Endothelial cell of umbilical vein (primary cell): Measurements from ENCODE around the gene WDTC1. TPM values are rescaled to one million over a fixed set of nuclear protein-coding genes. Genes with fewer than 3 reads are reported as not detected.

Experiments
- BruUV-seq: library from RNA; stranded (reverse); fragments of 400-500 nt; replicated peaks from 2 replicates; lab custom pipeline; 2021; lab: Mats Ljungman, UMichigan
- CTCF ChIA-PET: fragments of 300-600, 350-600 bp; sonication (Branson Sonifier 250); formaldehyde crosslinking; loops from one replicate; lab custom pipeline; 2021; ENCODE audit warnings: antibody characterized with exemption, inconsistent platforms; lab: Charles Lee
- POLR2A ChIA-PET: fragments of 300-600, 350-600 bp; sonication (Branson Sonifier 250); formaldehyde crosslinking; loops from one replicate; lab custom pipeline; 2021; ENCODE audit warnings: antibody characterized with exemption, inconsistent platforms; lab: Charles Lee
- DNase-seq: peaks from one replicate; pipeline ENCODE4 v3.0.0-alpha.2; 2011; ENCODE audit warnings: low read depth, low spot score
- FAIRE-seq: peaks from 2 replicates; lab custom pipeline; 2011; peaks lifted over from hg19 to GRCh38; lab: Jason Lieb, UNC
- H2AFZ ChIP-seq: 2 replicates; pipeline ENCODE4 v1.6.0; 2012; ENCODE audit warnings: low read depth, low read length, control low read depth, inconsistent platforms
- H3K27ac ChIP-seq: 2 replicates; pipeline ENCODE4 v1.5.1; 2011; ENCODE audit warnings: low read depth, mild to moderate bottlenecking, control low read depth, low read length, moderate library complexity; ENCODE audit not compliant: insufficient read depth
- H3K27me3 ChIP-seq, 2 experiments: 2 replicates each; pipeline versions ENCODE4 v1.6.0 to v1.6.1; 2011; ENCODE audit warnings: low read length in 2 of 2, mixed read lengths in 1 of 2; ENCODE audit not compliant: control insufficient read depth in 2 of 2, insufficient read depth in 2 of 2
- H3K36me3 ChIP-seq, 2 experiments: 2 replicates in 1 of 2; 3 replicates in 1 of 2; pipeline ENCODE4 v1.5.1; 2011; ENCODE audit warnings: low read length in 2 of 2, mild to moderate bottlenecking in 1 of 2, moderate library complexity in 1 of 2; ENCODE audit not compliant: control insufficient read depth in 2 of 2, insufficient read depth in 2 of 2; ENCODE audit errors: extremely low read depth in 1 of 2
- H3K4me1 ChIP-seq: 3 replicates; pipeline ENCODE4 v1.5.1; 2011; ENCODE audit warnings: mild to moderate bottlenecking, low read length; ENCODE audit not compliant: control insufficient read depth, insufficient read depth; ENCODE audit errors: extremely low read depth
- H3K4me2 ChIP-seq: 2 replicates; pipeline ENCODE4 v1.6.1; 2011; ENCODE audit warnings: low read length, control low read depth, mixed read lengths; ENCODE audit not compliant: insufficient read depth
- H3K4me3 ChIP-seq, 3 experiments: fragments of 200-600 bp in 1 of 3; sonication (generic), shearing (Covaris generic) in 1 of 3; replicated peaks in 1 of 3; 2 replicates each; pipeline ENCODE4 v1.5.1; 2011 to 2016; ENCODE audit warnings: control low read depth in 3 of 3, low read length in 3 of 3, mild to moderate bottlenecking in 2 of 3, inconsistent platforms in 1 of 3, low read depth in 1 of 3, moderate library complexity in 1 of 3; ENCODE audit not compliant: insufficient read depth in 1 of 3
- H3K79me2 ChIP-seq: 2 replicates; pipeline ENCODE4 v1.6.0; 2012; ENCODE audit warnings: low read length, inconsistent platforms; ENCODE audit not compliant: control insufficient read depth, insufficient read depth
- H3K9ac ChIP-seq: replicated peaks from 2 replicates; pipeline ENCODE3; 2011; ENCODE audit warnings: low read length, control low read depth; ENCODE audit not compliant: insufficient read depth; ENCODE audit errors: extremely low read depth
- H3K9me1 ChIP-seq: replicated peaks from 3 replicates; pipeline ENCODE4 v1.6.0; 2011; ENCODE audit warnings: mild to moderate bottlenecking, low read length; ENCODE audit not compliant: control insufficient read depth, insufficient read depth; ENCODE audit errors: extremely low read depth
- H3K9me3 ChIP-seq: replicated peaks from 2 replicates; pipeline ENCODE4 v1.5.1; 2012; ENCODE audit warnings: low read length, inconsistent platforms; ENCODE audit not compliant: control insufficient read depth, insufficient read depth
- H4K20me1 ChIP-seq: replicated peaks from 2 replicates; pipeline ENCODE3; 2011; ENCODE audit warnings: mild to moderate bottlenecking, low read length; ENCODE audit not compliant: control insufficient read depth, insufficient read depth; ENCODE audit errors: extremely low read depth
- EZH2 ChIP-seq: IDR thresholded peaks from 2 replicates; pipeline ENCODE4 v1.6.1; 2012; ENCODE audit warnings: borderline replicate concordance, low read depth, mild to moderate bottlenecking, moderate library complexity, low read length, inconsistent platforms; ENCODE audit not compliant: severe bottlenecking
- FOS ChIP-seq: IDR thresholded peaks from 2 replicates; pipeline ENCODE4 v1.6.1; 2011; ENCODE audit warnings: mild to moderate bottlenecking, low read length, moderate library complexity, borderline replicate concordance; ENCODE audit not compliant: insufficient read depth
- GATA2 ChIP-seq: IDR thresholded peaks from 2 replicates; pipeline ENCODE4 v1.7.0; 2011; ENCODE audit warnings: low read depth, mild to moderate bottlenecking, moderate library complexity, mixed read lengths, low read length; ENCODE audit not compliant: insufficient read length, insufficient read depth
- JUN ChIP-seq: IDR thresholded peaks from 2 replicates; pipeline ENCODE4 v1.6.1; 2011; ENCODE audit warnings: borderline replicate concordance, low read depth; ENCODE audit not compliant: insufficient read length, insufficient read depth
- MYC ChIP-seq: IDR thresholded peaks from one replicate; pipeline ENCODE4 v1.6.1; 2011; ENCODE audit warnings: mild to moderate bottlenecking, low read depth, low read length
- POLR2A ChIP-seq: IDR thresholded peaks from 2 replicates; pipeline ENCODE4 v1.6.1; 2012; ENCODE audit warnings: low read depth, mild to moderate bottlenecking, control low read depth, low read length
- POLR2AphosphoS5 ChIP-seq: IDR thresholded peaks from 2 replicates; pipeline ENCODE4 v1.6.1; 2012; ENCODE audit warnings: low read depth, mild to moderate bottlenecking, control low read depth, low read length, moderate library complexity; ENCODE audit not compliant: insufficient read depth
- dilution Hi-C: fragments of 300-500 bp; cut with MboI; formaldehyde crosslinking; loops from one replicate; pipeline ENCODE4 v1.15.0; 2019; ENCODE audit warnings: low sequenced_read_pairs; ENCODE audit not compliant: extremely low pct_ligation_motif_present
- intact Hi-C: fragments of 100-400 bp; cut with micrococcal nuclease; formaldehyde crosslinking; loops from one replicate; pipeline ENCODE4 v1.10.0; 2022
- polyA plus RNA-seq, 4 experiments: library from polyadenylated mRNA; depleted of rRNA in 3 of 4; stranded (reverse) in 3 of 4; unstranded in 1 of 4; fragments of >200 nt; gene quantifications; 2 replicates each; pipeline versions ENCODE4 v1.2.1 to v1.2.3, GENCODE V29; 2011 to 2012; ENCODE audit warnings: missing spikeins in 1 of 4
- total RNA-seq: library from RNA; stranded (reverse); gene quantifications from 2 replicates; pipeline ENCODE4 v1.2.3, GENCODE V29; 2021
- TF ChIP-seq, protein P1 (sequence below), 2 donors: IDR thresholded peaks; 1 replicate in 1 of 2; 2 replicates in 1 of 2; pipeline ENCODE4 v1.5.1; 2011; ENCODE audit warnings: low read length in 2 of 2, mild to moderate bottlenecking in 2 of 2, moderate library complexity in 2 of 2, control low read depth in 1 of 2, inconsistent platforms in 1 of 2, low read depth in 1 of 2; ENCODE audit not compliant: insufficient read depth in 1 of 2; ENCODE audit errors: extremely low read depth in 1 of 2
- TF ChIP-seq, protein P2 (sequence below): IDR thresholded peaks from 2 replicates; pipeline ENCODE4 v1.6.1; 2011; ENCODE audit not compliant: insufficient read depth, insufficient read length

Gene WDTC1
- total and polyA plus RNA-seq, 2 donors (not counting 3 experiments of a cell fraction or from before 2014, with no cell fraction given): 15.4 to 27.6 TPM

DNA sequence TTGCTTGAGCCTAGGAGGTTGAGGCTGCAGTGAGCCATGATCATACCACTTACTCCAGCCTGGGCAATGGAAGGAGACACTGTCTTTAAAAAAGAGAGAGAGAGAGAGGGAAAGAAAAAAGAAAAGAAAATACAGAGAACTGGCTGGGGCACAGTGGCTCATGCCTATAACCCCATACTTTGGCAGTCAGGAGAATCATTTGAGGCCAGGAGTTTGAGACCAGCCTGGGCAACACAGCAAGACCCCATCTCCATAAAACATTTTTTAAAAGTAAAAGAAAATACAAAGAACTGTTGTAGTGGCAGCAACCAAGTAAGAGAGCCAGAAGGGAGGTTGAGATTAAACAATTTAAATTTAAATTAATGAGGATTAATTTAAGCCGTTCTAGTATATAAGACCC, 39.8 kb downstream of the WDTC1 start:
- Histone ChIP-seq H3K36me3 (no peaks in the 10 kb centered on the region), H4K20me1 (no peaks in the 10 kb centered on the region), H3K4me2 (no peak overlapping the region), H3K9me3 (no peaks in the 10 kb centered on the region), H3K4me1 (no peaks in the 10 kb centered on the region), H3K79me2 (no peaks in the 10 kb centered on the region), H3K27ac (no peak overlapping the region), H3K4me3 (no peak overlapping the region), H3K9ac (no peak overlapping the region), H3K27me3 (no peaks in the 10 kb centered on the region), H3K9me1 (no peaks in the 10 kb centered on the region), H2AFZ (no peak overlapping the region)
- no TSS peak for BruUV-seq
- intact Hi-C loops: no loop called here
- ChIA-PET POLR2A (no interaction called here), CTCF (no interaction called here)
- DNase-seq (no peak), FAIRE-seq (no peak)
- dilution Hi-C loops: no loop called here
- TF ChIP-seq MYC: no peak
- no peak for TF ChIP-seq JUN
- TF ChIP-seq, protein P1, sequence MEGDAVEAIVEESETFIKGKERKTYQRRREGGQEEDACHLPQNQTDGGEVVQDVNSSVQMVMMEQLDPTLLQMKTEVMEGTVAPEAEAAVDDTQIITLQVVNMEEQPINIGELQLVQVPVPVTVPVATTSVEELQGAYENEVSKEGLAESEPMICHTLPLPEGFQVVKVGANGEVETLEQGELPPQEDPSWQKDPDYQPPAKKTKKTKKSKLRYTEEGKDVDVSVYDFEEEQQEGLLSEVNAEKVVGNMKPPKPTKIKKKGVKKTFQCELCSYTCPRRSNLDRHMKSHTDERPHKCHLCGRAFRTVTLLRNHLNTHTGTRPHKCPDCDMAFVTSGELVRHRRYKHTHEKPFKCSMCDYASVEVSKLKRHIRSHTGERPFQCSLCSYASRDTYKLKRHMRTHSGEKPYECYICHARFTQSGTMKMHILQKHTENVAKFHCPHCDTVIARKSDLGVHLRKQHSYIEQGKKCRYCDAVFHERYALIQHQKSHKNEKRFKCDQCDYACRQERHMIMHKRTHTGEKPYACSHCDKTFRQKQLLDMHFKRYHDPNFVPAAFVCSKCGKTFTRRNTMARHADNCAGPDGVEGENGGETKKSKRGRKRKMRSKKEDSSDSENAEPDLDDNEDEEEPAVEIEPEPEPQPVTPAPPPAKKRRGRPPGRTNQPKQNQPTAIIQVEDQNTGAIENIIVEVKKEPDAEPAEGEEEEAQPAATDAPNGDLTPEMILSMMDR (IDR thresholded peaks at IDR 0.05; ENCODE audit: extremely low read depth in 1 of 2, insufficient read depth in 1 of 2, low read depth in 1 of 2, low read length in 2 of 2): no peak
- TF ChIP-seq EZH2: no peak
- no peak for TF ChIP-seq POLR2A
- no peak for TF ChIP-seq GATA2

- no peaks in the 10 kb centered on the region for H3K4me1 ChIP-seq
- H3K9ac ChIP-seq: no peak overlapping the region
- intact Hi-C loops (no loop called here), dilution Hi-C loops (no loop called here)
- H4K20me1 ChIP-seq: no peaks in the 10 kb centered on the region
- H3K4me2 ChIP-seq: no peak overlapping the region
- H3K9me3 ChIP-seq: no peaks in the 10 kb centered on the region
- POLR2A ChIA-PET: no interaction called here
- DNase-seq (no peak), FAIRE-seq (no peak)
- TF ChIP-seq, protein P1 (IDR thresholded peaks at IDR 0.05; ENCODE audit: extremely low read depth in 1 of 2, insufficient read depth in 1 of 2, low read depth in 1 of 2, low read length in 2 of 2): no peak
- TF ChIP-seq JUN (no peak), FOS (no peak), POLR2A (no peak), POLR2AphosphoS5 (no peak), GATA2 (no peak), MYC (no peak), EZH2 (no peak)
- TF ChIP-seq, protein P2, sequence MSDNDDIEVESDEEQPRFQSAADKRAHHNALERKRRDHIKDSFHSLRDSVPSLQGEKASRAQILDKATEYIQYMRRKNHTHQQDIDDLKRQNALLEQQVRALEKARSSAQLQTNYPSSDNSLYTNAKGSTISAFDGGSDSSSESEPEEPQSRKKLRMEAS: no peak
- no peak overlapping the region for H3K4me3 ChIP-seq
- no peaks in the 10 kb centered on the region for H3K27me3 ChIP-seq
- no peak overlapping the region for H2AFZ ChIP-seq
- no peaks in the 10 kb centered on the region for H3K9me1 ChIP-seq
- no peak overlapping the region for H3K27ac ChIP-seq
- CTCF ChIA-PET: no interaction called here
- no peaks in the 10 kb centered on the region for H3K79me2 ChIP-seq
- H3K36me3 ChIP-seq: no peaks in the 10 kb centered on the region
- no TSS peak for BruUV-seq
These were observed 41.3 kb downstream of the WDTC1 start for GRCh38 chr1:27275696-27276095.
